ENCODE results near the gene KRTAP4-1.

- TF ChIP-seq, protein P1, sequence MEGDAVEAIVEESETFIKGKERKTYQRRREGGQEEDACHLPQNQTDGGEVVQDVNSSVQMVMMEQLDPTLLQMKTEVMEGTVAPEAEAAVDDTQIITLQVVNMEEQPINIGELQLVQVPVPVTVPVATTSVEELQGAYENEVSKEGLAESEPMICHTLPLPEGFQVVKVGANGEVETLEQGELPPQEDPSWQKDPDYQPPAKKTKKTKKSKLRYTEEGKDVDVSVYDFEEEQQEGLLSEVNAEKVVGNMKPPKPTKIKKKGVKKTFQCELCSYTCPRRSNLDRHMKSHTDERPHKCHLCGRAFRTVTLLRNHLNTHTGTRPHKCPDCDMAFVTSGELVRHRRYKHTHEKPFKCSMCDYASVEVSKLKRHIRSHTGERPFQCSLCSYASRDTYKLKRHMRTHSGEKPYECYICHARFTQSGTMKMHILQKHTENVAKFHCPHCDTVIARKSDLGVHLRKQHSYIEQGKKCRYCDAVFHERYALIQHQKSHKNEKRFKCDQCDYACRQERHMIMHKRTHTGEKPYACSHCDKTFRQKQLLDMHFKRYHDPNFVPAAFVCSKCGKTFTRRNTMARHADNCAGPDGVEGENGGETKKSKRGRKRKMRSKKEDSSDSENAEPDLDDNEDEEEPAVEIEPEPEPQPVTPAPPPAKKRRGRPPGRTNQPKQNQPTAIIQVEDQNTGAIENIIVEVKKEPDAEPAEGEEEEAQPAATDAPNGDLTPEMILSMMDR (IDR thresholded peaks at IDR 0.05), result no peak
- TF ChIP-seq POLR2A (IDR thresholded peaks at IDR 0.05) (no peak), POLR2AphosphoS5 (IDR thresholded peaks at IDR 0.05) (no peak)
Measured at GRCh38 chr17:41144846-41145245, 39.9 kb downstream of the KRTAP4-1 start.

Measured in upper lobe of left lung (tissue), 4 donors.